ELF-1 (cell line): ENCODE results near the gene NEK9.
A peak's percentile ranks its signal among the peaks of the same experiment; 100 is the strongest.
"Not testable (repeated sequence)": the region's sequence is repeated elsewhere in the genome, so short reads cannot be mapped to it uniquely, and the experiment has no call there.

ENCODE experiments used
- DNase-seq: peaks from one replicate; pipeline ENCODE4 v3.0.0-alpha.2; 2016; ENCODE audit warnings: low read depth, low spot score

The NEK9 gene

GRCh38 chr14:75107186-75107585 lies 19.7 kb downstream of the NEK9 start:
- DNase-seq: no peak

- DNase-seq: peak; percentile 21
These were observed 25.4 kb downstream of the NEK9 start for GRCh38 chr14:75101491-75101890.

- no peak for DNase-seq
These were observed 28.2 kb downstream of the NEK9 start for GRCh38 chr14:75098682-75099081.

GRCh38 chr14:75098212-75098611 lies 28.6 kb downstream of the NEK9 start:
- DNase-seq: no peak

- no peak for DNase-seq
These were observed 29.9 kb downstream of the NEK9 start for GRCh38 chr14:75096959-75097358.

- no peak for DNase-seq
These were observed 31.2 kb downstream of the NEK9 start for GRCh38 chr14:75095690-75096089.

- no peak for DNase-seq
These were observed 32.0 kb downstream of the NEK9 start for GRCh38 chr14:75094896-75095295.

- DNase-seq: no peak
These were observed 34.1 kb downstream of the NEK9 start for GRCh38 chr14:75092698-75093097.

GRCh38 chr14:75091251-75091650 lies 35.6 kb downstream of the NEK9 start:
- no peak for DNase-seq

GRCh38 chr14:75090353-75090752 lies 36.5 kb downstream of the NEK9 start:
- no peak for DNase-seq

- DNase-seq: peak; percentile 46
These were observed 38.1 kb downstream of the NEK9 start for GRCh38 chr14:75088566-75089373.

- no peak for DNase-seq
These were observed 38.7 kb downstream of the NEK9 start for GRCh38 chr14:75088153-75088552.

GRCh38 chr14:75084513-75084912 lies 42.3 kb downstream of the NEK9 start:
- no peak for DNase-seq

GRCh38 chr14:75083271-75083670 lies 43.6 kb downstream of the NEK9 start:
- no peak for DNase-seq

GRCh38 chr14:75081660-75082229 lies 45.1 kb downstream of the NEK9 start:
- DNase-seq: no peak

GRCh38 chr14:75079521-75079920 lies 47.3 kb downstream of the NEK9 start:
- DNase-seq: no peak

- no peak for DNase-seq
These were observed 49.1 kb downstream of the NEK9 start for GRCh38 chr14:75077794-75078193.

- peak; percentile 20 for DNase-seq
These were observed 56.5 kb downstream of the NEK9 start for GRCh38 chr14:75070383-75070782.

GRCh38 chr14:75069811-75070145 lies 57.1 kb downstream of the NEK9 start:
- DNase-seq: no peak

- DNase-seq: peak; percentile 98
These were observed 57.6 kb downstream of the NEK9 start, which contains the start of gene ZC2HC1C for GRCh38 chr14:75069121-75069810. Gene ZC2HC1C, plus strand, starts transcription at chr14:75069641. Its CDS starts 933 bp downstream, at chr14:75070574.

GRCh38 chr14:75068294-75069120 lies 58.3 kb downstream of the NEK9 start:
- peak; percentile 17 for DNase-seq

- DNase-seq: not testable (repeated sequence)
These were observed 59.1 kb downstream of the NEK9 start for GRCh38 chr14:75067765-75068164.
